ENCODE results near the gene SYNJ1. TPM values are rescaled to one million over a fixed set of nuclear protein-coding genes. Genes with fewer than 3 reads are reported as not detected.

The SYNJ1 gene
- total RNA-seq, 1 donor from 2014 or later = 12.9 TPM

DNA sequence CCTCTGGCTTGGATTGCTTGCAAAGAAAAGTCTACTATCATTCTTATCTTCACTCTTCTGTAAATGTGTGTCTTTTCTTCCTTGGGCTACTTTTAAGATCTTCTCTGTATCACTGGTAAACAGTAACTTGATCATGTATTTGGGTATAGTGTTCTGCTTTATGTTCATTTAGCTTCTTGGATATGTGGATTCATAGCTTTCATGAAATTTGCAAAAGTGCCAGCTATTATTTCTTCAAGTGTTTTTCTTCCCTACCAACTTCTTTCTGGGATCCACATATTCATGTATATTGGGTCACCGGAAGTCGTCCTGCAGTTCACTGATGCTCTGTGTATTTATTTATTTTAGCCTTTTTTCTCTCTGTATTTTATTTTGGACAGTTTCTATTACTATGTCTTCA lies 11.3 kb downstream of the SYNJ1 start:
- H4K20me1 ChIP-seq (ENCODE audit: insufficient read depth, low read length) = peaks cover 12% of the 10 kb centered on the region
- no peak overlapping the region for H3K9ac ChIP-seq (ENCODE audit: low read length)
- no peaks in the 10 kb centered on the region for H3K27me3 ChIP-seq (ENCODE audit: insufficient read depth, low read length)
- TF ChIP-seq EZH2 (IDR thresholded peaks at IDR 0.05; ENCODE audit: insufficient read depth, low read length) (no peak), CTCF (IDR thresholded peaks at IDR 0.05; ENCODE audit: insufficient read depth, low read depth, low read length) (no peak)
- H3K4me2 ChIP-seq (ENCODE audit: low read length) = no peak overlapping the region
- Mint-ChIP-seq H3K27ac (ENCODE audit: unreplicated experiment) (no peak overlapping the region), H3K36me3 (ENCODE audit: low read depth, unreplicated experiment) (peaks cover 2% of the 10 kb centered on the region), H3K27me3 (ENCODE audit: low read depth, unreplicated experiment) (no peaks in the 10 kb centered on the region), H3K4me1 (ENCODE audit: low read depth, unreplicated experiment) (peaks cover 10% of the 10 kb centered on the region), H3K9me3 (ENCODE audit: unreplicated experiment) (no peaks in the 10 kb centered on the region), H3K4me3 (ENCODE audit: unreplicated experiment) (no peak overlapping the region)
- peaks cover 3% of the 10 kb centered on the region for H3K4me1 ChIP-seq (ENCODE audit: insufficient read depth, low read length)
- peaks cover 3% of the 10 kb centered on the region for H3K36me3 ChIP-seq (ENCODE audit: insufficient read depth, low read length)
- DNase-seq (ENCODE audit: low read depth) = no peak
- no peaks in the 10 kb centered on the region for H3K79me2 ChIP-seq (ENCODE audit: insufficient read depth, low read length)
- H3K4me3 ChIP-seq (ENCODE audit: insufficient read depth, low read depth, low read length) = no peak overlapping the region
- H3K9me3 ChIP-seq (ENCODE audit: insufficient read depth, low read depth, low read length) = no peaks in the 10 kb centered on the region
- H2AFZ ChIP-seq (ENCODE audit: low read depth, low read length) = no peak overlapping the region
- no peak for FAIRE-seq
- no peak overlapping the region for H3K27ac ChIP-seq (ENCODE audit: low read depth, low read length)

GRCh38 chr21:32713726-32714125 lies 14.1 kb downstream of the SYNJ1 start:
- Histone ChIP-seq H3K27ac (ENCODE audit: low read depth, low read length) (no peak overlapping the region), H3K4me3 (ENCODE audit: insufficient read depth, low read depth, low read length) (no peak overlapping the region), H4K20me1 (ENCODE audit: insufficient read depth, low read length) (peaks cover 12% of the 10 kb centered on the region), H3K9ac (ENCODE audit: low read length) (no peak overlapping the region), H3K79me2 (ENCODE audit: insufficient read depth, low read length) (no peaks in the 10 kb centered on the region), H3K27me3 (ENCODE audit: insufficient read depth, low read length) (no peaks in the 10 kb centered on the region), H3K4me1 (ENCODE audit: insufficient read depth, low read length) (peaks cover 3% of the 10 kb centered on the region), H2AFZ (ENCODE audit: low read depth, low read length) (no peak overlapping the region), H3K36me3 (ENCODE audit: insufficient read depth, low read length) (no peaks in the 10 kb centered on the region), H3K9me3 (ENCODE audit: insufficient read depth, low read depth, low read length) (no peaks in the 10 kb centered on the region), H3K4me2 (ENCODE audit: low read length) (no peak overlapping the region)
- TF ChIP-seq CTCF (IDR thresholded peaks at IDR 0.05; ENCODE audit: insufficient read depth, low read depth, low read length) (no peak), EZH2 (IDR thresholded peaks at IDR 0.05; ENCODE audit: insufficient read depth, low read length) (no peak)
- Mint-ChIP-seq H3K4me1 (ENCODE audit: low read depth, unreplicated experiment) (peaks cover 14% of the 10 kb centered on the region), H3K9me3 (ENCODE audit: unreplicated experiment) (no peaks in the 10 kb centered on the region), H3K27ac (ENCODE audit: unreplicated experiment) (no peak overlapping the region), H3K27me3 (ENCODE audit: low read depth, unreplicated experiment) (no peaks in the 10 kb centered on the region), H3K4me3 (ENCODE audit: unreplicated experiment) (no peak overlapping the region), H3K36me3 (ENCODE audit: low read depth, unreplicated experiment) (peaks cover 2% of the 10 kb centered on the region)
- FAIRE-seq (no peak), DNase-seq (ENCODE audit: low read depth) (no peak)

DNA sequence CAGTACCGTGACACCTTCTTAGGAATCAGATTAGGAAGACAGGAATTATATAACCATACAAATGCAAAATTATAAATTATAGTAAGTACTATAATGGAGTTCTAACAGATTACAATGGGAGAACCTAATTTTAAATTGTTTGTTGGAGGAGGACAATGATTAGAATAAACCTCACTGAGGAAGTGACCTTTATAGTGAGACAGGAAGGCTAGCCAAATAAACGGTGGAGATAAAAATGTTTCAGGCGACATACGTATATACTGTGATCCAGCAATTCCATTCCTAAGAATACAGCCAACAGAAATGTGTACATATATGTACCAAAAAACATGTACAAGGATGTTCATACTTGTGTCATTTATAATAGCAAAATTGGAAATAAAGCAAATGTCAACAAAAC lies 15.2 kb downstream of the SYNJ1 start:
- H3K27me3 Mint-ChIP-seq (ENCODE audit: low read depth, unreplicated experiment) = no peaks in the 10 kb centered on the region
- H3K27ac Mint-ChIP-seq (ENCODE audit: unreplicated experiment) = no peak overlapping the region
- Histone ChIP-seq H3K9me3 (ENCODE audit: insufficient read depth, low read depth, low read length) (no peaks in the 10 kb centered on the region), H3K79me2 (ENCODE audit: insufficient read depth, low read length) (no peaks in the 10 kb centered on the region), H3K4me2 (ENCODE audit: low read length) (no peak overlapping the region), H2AFZ (ENCODE audit: low read depth, low read length) (no peak overlapping the region), H3K4me1 (ENCODE audit: insufficient read depth, low read length) (peaks cover 2% of the 10 kb centered on the region), H3K36me3 (ENCODE audit: insufficient read depth, low read length) (no peaks in the 10 kb centered on the region), H4K20me1 (ENCODE audit: insufficient read depth, low read length) (peaks cover 10% of the 10 kb centered on the region), H3K27me3 (ENCODE audit: insufficient read depth, low read length) (no peaks in the 10 kb centered on the region), H3K9ac (ENCODE audit: low read length) (no peak overlapping the region), H3K27ac (ENCODE audit: low read depth, low read length) (no peak overlapping the region), H3K4me3 (ENCODE audit: insufficient read depth, low read depth, low read length) (no peak overlapping the region)
- TF ChIP-seq CTCF (IDR thresholded peaks at IDR 0.05; ENCODE audit: insufficient read depth, low read depth, low read length) (no peak), EZH2 (IDR thresholded peaks at IDR 0.05; ENCODE audit: insufficient read depth, low read length) (no peak)
- no peak for FAIRE-seq
- no peak overlapping the region for H3K4me3 Mint-ChIP-seq (ENCODE audit: unreplicated experiment)
- H3K4me1 Mint-ChIP-seq (ENCODE audit: low read depth, unreplicated experiment) = peaks cover 10% of the 10 kb centered on the region
- H3K36me3 Mint-ChIP-seq (ENCODE audit: low read depth, unreplicated experiment) = peaks cover 2% of the 10 kb centered on the region
- no peak for DNase-seq (ENCODE audit: low read depth)
- no peaks in the 10 kb centered on the region for H3K9me3 Mint-ChIP-seq (ENCODE audit: unreplicated experiment)

Data from astrocyte (in vitro differentiated cells and primary cell).